Activated CD8-positive, alpha-beta memory T cell treated with anti-CD3 and anti-CD28 coated beads for 48 hours (primary cell): ENCODE measurements around the gene NELFA.

Experiments
- DNase-seq, 3 experiments: peaks; one replicate each; pipeline ENCODE4 v3.0.0-alpha.2; 2020; ENCODE audit warnings: low read depth in 2 of 3, low spot score in 2 of 3

Gene NELFA

GRCh38 chr4:2008921-2009650, at the start of gene NELFA:
TSS of gene NELFA (minus strand) at chr4:2008974. CDS start at chr4:2008959, 15 bp downstream.
- peak; percentile 81 to 96 (median 96) for DNase-seq

- DNase-seq, result no peak
These were observed 48.8 kb upstream of the NELFA start for GRCh38 chr4:2057382-2058065.

- DNase-seq, result no peak
These were observed 45.4 kb upstream of the NELFA start for GRCh38 chr4:2054217-2054616.

- DNase-seq, result no peak
These were observed 42.3 kb upstream of the NELFA start for GRCh38 chr4:2051086-2051485.

- DNase-seq, result no peak
These were observed 41.0 kb upstream of the NELFA start for GRCh38 chr4:2049811-2050210.

GRCh38 chr4:2049381-2049780, 40.6 kb upstream of the NELFA start:
- no peak for DNase-seq

- no peak for DNase-seq
These were observed 40.1 kb upstream of the NELFA start for GRCh38 chr4:2048831-2049230.

GRCh38 chr4:2047781-2048581, 39.2 kb upstream of the NELFA start:
- no peak for DNase-seq

GRCh38 chr4:2047031-2047660, 38.4 kb upstream of the NELFA start:
- DNase-seq, result no peak

- no peak for DNase-seq
These were observed 37.5 kb upstream of the NELFA start for GRCh38 chr4:2046031-2046961.

GRCh38 chr4:2045518-2045951, 36.8 kb upstream of the NELFA start:
- no peak for DNase-seq

- no peak for DNase-seq
These were observed 36.1 kb upstream of the NELFA start for GRCh38 chr4:2044542-2045517.

- DNase-seq, result no peak
These were observed 35.3 kb upstream of the NELFA start for GRCh38 chr4:2044119-2044485.

GRCh38 chr4:2043396-2044118, 34.8 kb upstream of the NELFA start:
- DNase-seq, result no peak

- DNase-seq, result no peak
These were observed 34.2 kb upstream of the NELFA start for GRCh38 chr4:2042947-2043395.

- DNase-seq, result no peak
These were observed 33.6 kb upstream of the NELFA start for GRCh38 chr4:2042204-2042946.

GRCh38 chr4:2041239-2042130, 32.7 kb upstream of the NELFA start:
- DNase-seq, result peak; percentile 68 to 84 (median 82)
